ENCODE data around the gene ZNF280D.
A peak's percentile ranks its signal among the peaks of the same experiment; 100 is the strongest.

ZNF280D gene

GRCh38 chr15:56681113-56681512, 52.2 kb downstream of the ZNF280D start:
- Histone ChIP-seq H3K4me3 (no peak overlapping the region), H3K27ac (no peak overlapping the region), H3K9ac (ENCODE audit: insufficient read length) (no peak overlapping the region), H3K9me3 (ENCODE audit: low read depth, low read length) (no peaks in the 10 kb centered on the region), H3K36me3 (ENCODE audit: insufficient read depth, low read length) (peaks cover 23% of the 10 kb centered on the region)
- no peak for DNase-seq (ENCODE audit: low read depth, low spot score)
- no peak for TF ChIP-seq EZH2 (IDR thresholded peaks at IDR 0.05)
- no peak for TF ChIP-seq POLR2AphosphoS5 (IDR thresholded peaks at IDR 0.05; ENCODE audit: borderline replicate concordance, low read depth, low read length)
- no peak for TF ChIP-seq FOXP2 (optimal IDR thresholded peaks at IDR 0.05; ENCODE audit: control extremely low read depth, extremely low read length, insufficient read depth)

GRCh38 chr15:56679225-56679624, 54.1 kb downstream of the ZNF280D start:
- no peak for TF ChIP-seq POLR2AphosphoS5 (IDR thresholded peaks at IDR 0.05; ENCODE audit: borderline replicate concordance, low read depth, low read length)
- TF ChIP-seq FOXP2 (optimal IDR thresholded peaks at IDR 0.05; ENCODE audit: control extremely low read depth, extremely low read length, insufficient read depth) = no peak
- TF ChIP-seq EZH2 (IDR thresholded peaks at IDR 0.05) = no peak
- no peaks in the 10 kb centered on the region for H3K9me3 ChIP-seq (ENCODE audit: low read depth, low read length)
- peaks cover 26% of the 10 kb centered on the region for H3K36me3 ChIP-seq (ENCODE audit: insufficient read depth, low read length)
- H3K27ac ChIP-seq = 0 out of 2 replicates have a peak overlapping the region, but pooled peaks have one; percentile 33
- no peak overlapping the region for H3K4me3 ChIP-seq
- H3K9ac ChIP-seq (ENCODE audit: insufficient read length) = no peak overlapping the region
- no peak for DNase-seq (ENCODE audit: low read depth, low spot score)

- H3K4me3 ChIP-seq = no peak overlapping the region
- no peak overlapping the region for H3K9ac ChIP-seq (ENCODE audit: insufficient read length)
- no peak overlapping the region for H3K27ac ChIP-seq
- TF ChIP-seq EZH2 (IDR thresholded peaks at IDR 0.05) (no peak), POLR2AphosphoS5 (IDR thresholded peaks at IDR 0.05; ENCODE audit: borderline replicate concordance, low read depth, low read length) (no peak), FOXP2 (optimal IDR thresholded peaks at IDR 0.05; ENCODE audit: control extremely low read depth, extremely low read length, insufficient read depth) (no peak)
- peaks cover 31% of the 10 kb centered on the region for H3K36me3 ChIP-seq (ENCODE audit: insufficient read depth, low read length)
- H3K9me3 ChIP-seq (ENCODE audit: low read depth, low read length) = no peaks in the 10 kb centered on the region
- DNase-seq (ENCODE audit: low read depth, low spot score) = no peak
These were observed 54.7 kb downstream of the ZNF280D start for GRCh38 chr15:56678571-56678970.

- H3K36me3 ChIP-seq (ENCODE audit: insufficient read depth, low read length) = peaks cover 40% of the 10 kb centered on the region
- no peak overlapping the region for H3K9ac ChIP-seq (ENCODE audit: insufficient read length)
- no peak for TF ChIP-seq EZH2 (IDR thresholded peaks at IDR 0.05)
- TF ChIP-seq POLR2AphosphoS5 (IDR thresholded peaks at IDR 0.05; ENCODE audit: borderline replicate concordance, low read depth, low read length) = no peak
- TF ChIP-seq FOXP2 (optimal IDR thresholded peaks at IDR 0.05; ENCODE audit: control extremely low read depth, extremely low read length, insufficient read depth) = no peak
- H3K27ac ChIP-seq = no peak overlapping the region
- DNase-seq (ENCODE audit: low read depth, low spot score) = no peak
- no peaks in the 10 kb centered on the region for H3K9me3 ChIP-seq (ENCODE audit: low read depth, low read length)
- H3K4me3 ChIP-seq = no peak overlapping the region
These were observed 56.0 kb downstream of the ZNF280D start for GRCh38 chr15:56677271-56677670.

- peaks cover 44% of the 10 kb centered on the region for H3K36me3 ChIP-seq (ENCODE audit: insufficient read depth, low read length)
- no peaks in the 10 kb centered on the region for H3K9me3 ChIP-seq (ENCODE audit: low read depth, low read length)
- DNase-seq (ENCODE audit: low read depth, low spot score) = no peak
- no peak overlapping the region for H3K4me3 ChIP-seq
- H3K9ac ChIP-seq (ENCODE audit: insufficient read length) = no peak overlapping the region
- no peak overlapping the region for H3K27ac ChIP-seq
- TF ChIP-seq EZH2 (IDR thresholded peaks at IDR 0.05) (no peak), FOXP2 (optimal IDR thresholded peaks at IDR 0.05; ENCODE audit: control extremely low read depth, extremely low read length, insufficient read depth) (no peak), POLR2AphosphoS5 (IDR thresholded peaks at IDR 0.05; ENCODE audit: borderline replicate concordance, low read depth, low read length) (no peak)
These were observed 57.4 kb downstream of the ZNF280D start for GRCh38 chr15:56675930-56676329.

GRCh38 chr15:56674857-56675256, 58.5 kb downstream of the ZNF280D start:
- Histone ChIP-seq H3K36me3 (ENCODE audit: insufficient read depth, low read length) (peaks cover 45% of the 10 kb centered on the region), H3K9ac (ENCODE audit: insufficient read length) (no peak overlapping the region), H3K9me3 (ENCODE audit: low read depth, low read length) (no peaks in the 10 kb centered on the region), H3K4me3 (no peak overlapping the region), H3K27ac (no peak overlapping the region)
- no peak for DNase-seq (ENCODE audit: low read depth, low spot score)
- no peak for TF ChIP-seq POLR2AphosphoS5 (IDR thresholded peaks at IDR 0.05; ENCODE audit: borderline replicate concordance, low read depth, low read length)
- no peak for TF ChIP-seq EZH2 (IDR thresholded peaks at IDR 0.05)
- no peak for TF ChIP-seq FOXP2 (optimal IDR thresholded peaks at IDR 0.05; ENCODE audit: control extremely low read depth, extremely low read length, insufficient read depth)

GRCh38 chr15:56672721-56673120, 60.6 kb downstream of the ZNF280D start:
- H3K27ac ChIP-seq = no peak overlapping the region
- H3K36me3 ChIP-seq (ENCODE audit: insufficient read depth, low read length) = peaks cover 45% of the 10 kb centered on the region
- no peak for DNase-seq (ENCODE audit: low read depth, low spot score)

GRCh38 chr15:56667517-56667916, 65.8 kb downstream of the ZNF280D start:
- Histone ChIP-seq H3K9ac (ENCODE audit: insufficient read length) (no peak overlapping the region), H3K27ac (no peak overlapping the region), H3K9me3 (ENCODE audit: low read depth, low read length) (no peaks in the 10 kb centered on the region), H3K36me3 (ENCODE audit: insufficient read depth, low read length) (peaks cover 43% of the 10 kb centered on the region), H3K4me3 (no peak overlapping the region)
- no peak for DNase-seq (ENCODE audit: low read depth, low spot score)
- TF ChIP-seq FOXP2 (optimal IDR thresholded peaks at IDR 0.05; ENCODE audit: control extremely low read depth, extremely low read length, insufficient read depth) (no peak), EZH2 (IDR thresholded peaks at IDR 0.05) (no peak), POLR2AphosphoS5 (IDR thresholded peaks at IDR 0.05; ENCODE audit: borderline replicate concordance, low read depth, low read length) (no peak)

More at GRCh38 chr15:56672721-56673120, 60.6 kb downstream of the ZNF280D start:
- H3K9me3 ChIP-seq (ENCODE audit: low read depth, low read length) = no peaks in the 10 kb centered on the region
- TF ChIP-seq POLR2AphosphoS5 (IDR thresholded peaks at IDR 0.05; ENCODE audit: borderline replicate concordance, low read depth, low read length) (no peak), EZH2 (IDR thresholded peaks at IDR 0.05) (no peak)
- H3K4me3 ChIP-seq = no peak overlapping the region
- no peak overlapping the region for H3K9ac ChIP-seq (ENCODE audit: insufficient read length)

- Histone ChIP-seq H3K4me3 (no peak overlapping the region), H3K9ac (ENCODE audit: insufficient read length) (no peak overlapping the region), H3K27ac (no peak overlapping the region), H3K9me3 (ENCODE audit: low read depth, low read length) (no peaks in the 10 kb centered on the region), H3K36me3 (ENCODE audit: insufficient read depth, low read length) (peaks cover 26% of the 10 kb centered on the region)
- DNase-seq (ENCODE audit: low read depth, low spot score) = no peak
- TF ChIP-seq FOXP2 (optimal IDR thresholded peaks at IDR 0.05; ENCODE audit: control extremely low read depth, extremely low read length, insufficient read depth) (no peak), POLR2AphosphoS5 (IDR thresholded peaks at IDR 0.05; ENCODE audit: borderline replicate concordance, low read depth, low read length) (no peak), EZH2 (IDR thresholded peaks at IDR 0.05) (no peak)
These were observed 72.4 kb downstream of the ZNF280D start for GRCh38 chr15:56660943-56661342.

All from SK-N-MC (cell line).